ENCODE results near the gene TBRG4.

TBRG4 gene

DNA sequence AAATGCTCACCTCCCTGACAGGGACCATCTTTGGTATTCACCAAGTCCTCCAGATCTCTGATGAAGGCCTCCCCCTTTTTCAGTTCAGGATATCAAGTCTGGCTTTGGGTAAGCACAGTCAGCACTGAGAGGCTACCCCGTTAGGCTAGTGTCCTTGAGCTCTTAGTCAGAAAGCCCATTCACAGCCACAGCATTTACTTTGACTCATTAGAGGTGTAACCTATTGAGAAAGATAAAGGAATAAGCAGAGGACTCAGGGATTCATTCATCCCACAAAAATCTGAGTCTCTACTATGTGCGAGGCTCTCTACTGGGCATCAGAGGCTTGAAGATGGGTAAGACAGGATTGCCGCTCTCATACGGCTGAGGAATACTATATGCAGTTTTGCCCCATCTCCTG lies 32.1 kb upstream of the TBRG4 start:
- DNase-seq (ENCODE audit: low read depth): peak; percentile 75

- no peak for DNase-seq (ENCODE audit: low read depth)
Observed at GRCh38 chr7:45140827-45141226, 29.3 kb upstream of the TBRG4 start.

GRCh38 chr7:45138433-45139267 lies 27.2 kb upstream of the TBRG4 start:
- no peak for DNase-seq (ENCODE audit: low read depth)

GRCh38 chr7:45136106-45137060 lies 24.9 kb upstream of the TBRG4 start:
- DNase-seq (ENCODE audit: low read depth): peak; percentile 57

- DNase-seq (ENCODE audit: low read depth): no peak
Observed at GRCh38 chr7:45133877-45134276, 22.4 kb upstream of the TBRG4 start.

DNA sequence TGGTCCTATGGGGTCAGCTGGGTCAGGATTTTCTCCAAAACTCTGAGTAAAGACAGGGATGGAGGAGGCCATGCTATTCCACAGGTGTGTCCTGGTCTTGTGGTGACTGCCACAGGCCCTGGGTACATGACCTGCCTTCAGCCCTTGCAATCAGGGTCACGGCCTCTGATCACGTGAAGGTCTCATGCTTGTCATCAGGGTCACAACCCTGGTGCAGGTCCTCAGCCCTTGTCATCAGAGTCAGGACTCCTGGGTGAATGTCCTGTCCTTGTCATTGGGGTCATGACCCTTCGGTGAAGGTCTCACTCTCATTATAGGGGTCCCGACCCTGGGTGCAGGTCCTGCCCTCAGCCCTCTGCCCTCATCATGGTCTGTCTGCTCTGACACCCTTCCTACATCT lies 21.9 kb upstream of the TBRG4 start:
- no peak for DNase-seq (ENCODE audit: low read depth)

GRCh38 chr7:45132708-45133320 lies 21.3 kb upstream of the TBRG4 start:
- no peak for DNase-seq (ENCODE audit: low read depth)

DNA sequence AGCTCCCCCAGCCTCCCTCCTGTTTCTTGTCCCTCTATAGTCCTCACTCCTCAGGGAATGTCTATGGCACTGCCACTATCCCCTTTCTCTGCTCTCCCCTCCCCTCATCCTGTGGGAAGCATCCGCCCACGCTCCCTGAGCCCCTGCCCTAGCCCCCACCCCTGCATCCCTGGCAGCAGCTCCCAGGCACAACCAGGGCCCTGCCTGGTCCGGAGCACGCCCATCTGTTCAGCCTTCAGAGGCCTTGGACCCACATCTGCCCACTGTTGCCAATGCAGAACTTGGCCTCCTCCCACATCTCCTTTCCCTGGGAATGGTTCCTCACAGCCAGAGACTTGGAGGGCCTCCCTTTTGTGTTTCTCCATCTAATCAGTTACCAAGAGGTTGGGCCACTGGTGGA lies 20.4 kb upstream of the TBRG4 start:
- no peak for DNase-seq (ENCODE audit: low read depth)

GRCh38 chr7:45130910-45131309 lies 19.4 kb upstream of the TBRG4 start:
- no peak for DNase-seq (ENCODE audit: low read depth)

- DNase-seq (ENCODE audit: low read depth): no peak
Observed at GRCh38 chr7:45129906-45130305, 18.4 kb upstream of the TBRG4 start.

GRCh38 chr7:45129181-45129800 lies 17.8 kb upstream of the TBRG4 start:
- no peak for DNase-seq (ENCODE audit: low read depth)

GRCh38 chr7:45126920-45127319 lies 15.4 kb upstream of the TBRG4 start:
- DNase-seq (ENCODE audit: low read depth): no peak

DNA sequence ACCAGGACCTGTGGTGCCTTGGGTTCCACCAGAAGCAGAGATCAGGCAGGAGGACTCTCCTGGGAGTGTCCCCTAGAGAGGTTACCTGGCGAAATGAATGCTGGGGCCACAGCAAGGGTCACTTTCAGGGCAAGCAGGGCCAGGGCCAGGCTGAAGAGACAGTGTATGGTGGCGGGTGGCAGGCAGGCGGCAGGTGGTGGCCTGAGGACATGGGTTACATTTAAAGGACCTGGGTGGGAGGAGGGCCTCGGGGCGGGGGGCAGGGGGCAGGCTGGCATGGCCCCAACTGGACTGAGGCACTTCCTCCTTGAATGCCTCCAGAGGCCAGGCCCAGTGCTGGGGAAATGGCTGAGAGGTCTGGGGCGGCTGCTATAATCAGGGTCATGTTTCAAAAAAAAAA lies 14.7 kb upstream of the TBRG4 start:
- no peak for DNase-seq (ENCODE audit: low read depth)

DNA sequence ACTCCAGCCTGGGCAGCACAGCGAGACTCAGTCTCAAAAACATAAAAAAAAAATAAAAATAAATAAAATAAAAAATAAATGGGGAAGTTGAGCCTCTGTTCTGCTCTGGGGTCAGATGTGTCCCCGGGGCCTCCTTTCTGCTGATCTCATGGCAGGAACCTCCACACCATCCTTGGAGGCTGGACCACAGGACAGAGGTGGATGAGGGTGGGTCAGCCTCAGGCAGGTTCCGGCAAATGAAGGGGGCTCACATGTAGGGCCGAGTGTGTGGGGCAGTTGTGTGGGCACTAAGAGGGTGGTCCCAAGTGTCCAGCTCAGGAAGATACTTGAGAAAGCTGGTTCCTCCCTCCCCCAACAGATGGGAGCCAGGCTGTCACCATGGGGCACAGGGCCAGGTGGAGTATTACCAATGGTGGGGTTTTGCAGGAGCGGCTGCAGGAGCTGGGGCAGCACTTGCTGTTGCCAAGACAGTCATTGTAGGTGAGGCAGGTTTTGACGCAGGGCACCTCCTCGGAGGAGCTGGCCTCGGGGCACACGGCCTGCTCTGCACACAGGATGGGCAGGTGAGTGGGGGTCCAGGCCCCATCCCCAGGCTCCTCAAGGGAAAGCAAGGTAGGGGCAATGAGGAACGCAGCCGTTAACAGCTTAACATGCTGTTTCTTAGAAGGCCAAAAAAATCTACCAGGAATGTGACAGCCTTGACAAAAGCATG lies 13.9 kb upstream of the TBRG4 start:
- DNase-seq (ENCODE audit: low read depth): no peak

- no peak for DNase-seq (ENCODE audit: low read depth)
Observed at GRCh38 chr7:45123913-45124710, 12.6 kb upstream of the TBRG4 start.

GRCh38 chr7:45122975-45123860 lies 11.7 kb upstream of the TBRG4 start:
- no peak for DNase-seq (ENCODE audit: low read depth)

DNA sequence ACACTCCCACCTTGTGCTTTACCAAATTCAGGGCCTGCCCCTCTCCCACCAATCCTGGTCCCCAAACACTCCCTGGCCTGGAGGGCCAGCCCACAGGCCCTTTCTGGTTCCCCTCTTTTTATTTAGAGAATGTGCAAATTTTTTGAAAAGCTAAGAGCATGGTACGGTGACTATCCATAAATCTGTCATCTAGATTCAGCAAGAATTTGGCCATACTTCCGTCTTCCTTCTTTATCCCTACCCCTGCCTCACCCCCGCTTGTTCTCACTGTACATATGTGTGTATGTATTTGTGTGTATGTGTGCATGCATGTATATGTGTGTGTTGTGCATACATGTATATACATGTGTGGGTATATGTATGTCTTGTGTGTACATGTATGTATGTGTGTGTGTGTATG lies 8.1 kb upstream of the TBRG4 start:
- DNase-seq (ENCODE audit: low read depth): no peak

- DNase-seq (ENCODE audit: low read depth): no peak
Observed at GRCh38 chr7:45118889-45119331, 7.4 kb upstream of the TBRG4 start.

- DNase-seq (ENCODE audit: low read depth): no peak
Observed at GRCh38 chr7:45118292-45118691, 6.8 kb upstream of the TBRG4 start.

DNA sequence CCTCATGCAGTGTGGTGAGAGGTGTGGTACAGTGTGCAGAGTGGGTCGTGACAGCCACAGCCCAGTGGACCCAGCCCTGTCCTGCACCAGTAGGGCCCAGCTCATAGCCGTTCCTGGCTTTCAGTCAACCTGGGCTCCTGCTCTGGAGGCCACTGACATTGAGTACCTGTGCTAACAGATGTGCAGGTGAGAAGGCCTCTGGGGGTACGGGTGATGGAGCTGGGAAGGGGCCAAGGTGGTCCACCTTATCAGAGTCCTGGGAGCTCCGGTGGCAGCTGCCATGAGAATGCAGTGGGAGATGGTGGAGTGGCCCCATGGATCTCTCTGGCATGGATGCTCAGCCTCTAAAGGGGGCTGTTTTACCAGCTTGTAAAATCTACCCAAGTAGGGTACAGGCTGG lies 6.1 kb upstream of the TBRG4 start:
- DNase-seq (ENCODE audit: low read depth): no peak

All from HS-5 (cell line).